ENCODE data around the gene CTBP1. TPM values are rescaled to one million over a fixed set of nuclear protein-coding genes. Genes with fewer than 3 reads are reported as not detected.

CTBP1 gene
- total and polyA plus RNA-seq, 2 experiments from 2014 or later, result 74.0 to 192 TPM

- TF ChIP-seq ETS1 (IDR thresholded peaks at IDR 0.05) (no peak), CTCF (conservative IDR thresholded peaks at IDR 0.05; ENCODE audit: low read depth in 2 of 2) (no peak), EZH2phosphoT487 (IDR thresholded peaks at IDR 0.05; ENCODE audit: unreplicated experiment) (no peak), EZH2 (IDR thresholded peaks at IDR 0.05; ENCODE audit: low read depth, unreplicated experiment) (no peak), NANOG (IDR thresholded peaks at IDR 0.05; ENCODE audit: borderline replicate concordance) (no peak), POLR2AphosphoS5 (IDR thresholded peaks at IDR 0.05; ENCODE audit: low read depth) (no peak), ZNF331 (CRISPR knock-in tag; IDR thresholded peaks at IDR 0.05; ENCODE audit: low read depth) (no peak)
Measured at GRCh38 chr4:1294424-1294823, 45.5 kb upstream of the CTBP1 start (continued).

GRCh38 chr4:1293991-1294390 is 45.1 kb upstream of the CTBP1 start:
- H3K4me2 ChIP-seq, result 0 out of 2 replicates have a peak overlapping the region, but pooled peaks have one; percentile 32
- ATAC-seq (no peak), DNase-seq (ENCODE audit: low spot score) (no peak)
- peaks cover 34% of the 10 kb centered on the region for H4K20me1 ChIP-seq (replicated peaks; ENCODE audit: insufficient read depth)
- H3F3A ChIP-seq (replicated peaks; ENCODE audit: low read depth), result no peaks in the 10 kb centered on the region
- Mint-ChIP-seq H3K27ac (peak overlapping the region; percentile 44; the same call in 1 of the 2 replicates), H3K4me1 (peaks cover 56% of the 10 kb centered on the region), H3K27me3 (ENCODE audit: insufficient read depth, low read depth, poor library complexity) (peaks cover 10% of the 10 kb centered on the region), H3K4me3 (no peak overlapping the region), H3K36me3 (ENCODE audit: low read depth) (peaks cover 28% of the 10 kb centered on the region; the same call in 2 of the 3 replicates), H3K9me3 (no peaks in the 10 kb centered on the region)
- peaks cover 82% of the 10 kb centered on the region for H3K79me2 ChIP-seq (replicated peaks; ENCODE audit: insufficient read depth)
- TF ChIP-seq ZNF331 (CRISPR knock-in tag; IDR thresholded peaks at IDR 0.05; ENCODE audit: low read depth), result no peak
- TF ChIP-seq EZH2phosphoT487 (IDR thresholded peaks at IDR 0.05; ENCODE audit: unreplicated experiment), result no peak
- no peak for TF ChIP-seq ZNF114 (CRISPR knock-in tag; IDR thresholded peaks at IDR 0.05)
- no peak for TF ChIP-seq CTCF (conservative IDR thresholded peaks at IDR 0.05; ENCODE audit: low read depth in 2 of 2)
- no peak for TF ChIP-seq STAT1 (IDR thresholded peaks at IDR 0.05; ENCODE audit: unreplicated experiment)
- TF ChIP-seq CREB1 (CRISPR knock-in tag; IDR thresholded peaks at IDR 0.05; ENCODE audit: low read depth), result no peak
- no peak for TF ChIP-seq POLR2AphosphoS5 (IDR thresholded peaks at IDR 0.05; ENCODE audit: low read depth)
- no peak for TF ChIP-seq ZNF462 (CRISPR knock-in tag; IDR thresholded peaks at IDR 0.05)
- H2AFZ ChIP-seq, result no peak overlapping the region
- H3K27me3 ChIP-seq (ENCODE audit: insufficient read depth), result no peaks in the 10 kb centered on the region
- no peak overlapping the region for H3K4me3 ChIP-seq
- no peaks in the 10 kb centered on the region for H3K36me3 ChIP-seq (ENCODE audit: insufficient read depth)
- H3K9me2 ChIP-seq (ENCODE audit: insufficient read depth), result no peaks in the 10 kb centered on the region
- peaks cover 21% of the 10 kb centered on the region for H3K4me1 ChIP-seq (ENCODE audit: insufficient read depth)
- H3K27ac ChIP-seq (ENCODE audit: low read depth), result peak overlapping the region; percentile 50; the same call in 1 of the 2 replicates

All from GM23338 (cell line).